HEK293 (cell line): ENCODE data around the gene PPARA.

Source experiments
- SALL2 ChIP-seq: fragments of 450-650 bp; formaldehyde crosslinking; IDR thresholded peaks from 2 replicates; pipeline ENCODE4 v1.5.0; 2017; ENCODE audit warnings: missing biosample characterization, mild to moderate bottlenecking, missing genetic modification characterization, borderline replicate concordance
- TF ChIP-seq, protein P1 (sequence below): fragments of 450-650 bp; formaldehyde crosslinking; IDR thresholded peaks from 2 replicates; pipeline ENCODE4 v1.5.1; 2016; ENCODE audit warnings: missing biosample characterization, missing genetic modification characterization
- TF ChIP-seq, protein P2 (sequence below): fragments of 450-650 bp; formaldehyde crosslinking; IDR thresholded peaks from 2 replicates; pipeline ENCODE4 v1.5.1; 2016; ENCODE audit warnings: missing biosample characterization, missing genetic modification characterization
- TF ChIP-seq, protein P3 (sequence below): fragments of 450-650 bp; formaldehyde crosslinking; IDR thresholded peaks from 2 replicates; pipeline ENCODE4 v1.5.1; 2016; ENCODE audit warnings: missing biosample characterization, missing genetic modification characterization

DNA sequence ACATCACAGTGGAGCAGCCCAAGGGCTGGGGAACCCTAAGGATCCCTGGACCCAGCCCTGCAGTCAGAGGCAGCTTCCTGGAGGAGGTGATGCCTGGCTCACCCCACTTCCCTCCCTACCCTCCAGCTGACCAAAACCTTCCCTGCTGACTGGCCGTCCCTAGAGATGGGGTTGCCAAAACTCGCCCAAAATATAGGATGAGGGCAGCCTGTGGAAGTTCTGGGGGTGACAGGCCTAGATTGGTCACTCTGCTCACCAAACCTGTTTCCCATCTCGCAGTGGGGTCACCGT is 35.0 kb upstream of the PPARA start:
- TF ChIP-seq, protein P1, sequence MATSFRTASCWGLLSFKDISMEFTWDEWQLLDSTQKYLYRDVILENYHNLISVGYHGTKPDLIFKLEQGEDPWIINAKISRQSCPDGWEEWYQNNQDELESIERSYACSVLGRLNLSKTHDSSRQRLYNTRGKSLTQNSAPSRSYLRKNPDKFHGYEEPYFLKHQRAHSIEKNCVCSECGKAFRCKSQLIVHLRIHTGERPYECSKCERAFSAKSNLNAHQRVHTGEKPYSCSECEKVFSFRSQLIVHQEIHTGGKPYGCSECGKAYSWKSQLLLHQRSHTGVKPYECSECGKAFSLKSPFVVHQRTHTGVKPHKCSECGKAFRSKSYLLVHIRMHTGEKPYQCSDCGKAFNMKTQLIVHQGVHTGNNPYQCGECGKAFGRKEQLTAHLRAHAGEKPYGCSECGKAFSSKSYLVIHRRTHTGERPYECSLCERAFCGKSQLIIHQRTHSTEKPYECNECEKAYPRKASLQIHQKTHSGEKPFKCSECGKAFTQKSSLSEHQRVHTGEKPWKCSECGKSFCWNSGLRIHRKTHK (tag by site-specific recombination): no peak
- TF ChIP-seq SALL2: no peak
- TF ChIP-seq, protein P2, sequence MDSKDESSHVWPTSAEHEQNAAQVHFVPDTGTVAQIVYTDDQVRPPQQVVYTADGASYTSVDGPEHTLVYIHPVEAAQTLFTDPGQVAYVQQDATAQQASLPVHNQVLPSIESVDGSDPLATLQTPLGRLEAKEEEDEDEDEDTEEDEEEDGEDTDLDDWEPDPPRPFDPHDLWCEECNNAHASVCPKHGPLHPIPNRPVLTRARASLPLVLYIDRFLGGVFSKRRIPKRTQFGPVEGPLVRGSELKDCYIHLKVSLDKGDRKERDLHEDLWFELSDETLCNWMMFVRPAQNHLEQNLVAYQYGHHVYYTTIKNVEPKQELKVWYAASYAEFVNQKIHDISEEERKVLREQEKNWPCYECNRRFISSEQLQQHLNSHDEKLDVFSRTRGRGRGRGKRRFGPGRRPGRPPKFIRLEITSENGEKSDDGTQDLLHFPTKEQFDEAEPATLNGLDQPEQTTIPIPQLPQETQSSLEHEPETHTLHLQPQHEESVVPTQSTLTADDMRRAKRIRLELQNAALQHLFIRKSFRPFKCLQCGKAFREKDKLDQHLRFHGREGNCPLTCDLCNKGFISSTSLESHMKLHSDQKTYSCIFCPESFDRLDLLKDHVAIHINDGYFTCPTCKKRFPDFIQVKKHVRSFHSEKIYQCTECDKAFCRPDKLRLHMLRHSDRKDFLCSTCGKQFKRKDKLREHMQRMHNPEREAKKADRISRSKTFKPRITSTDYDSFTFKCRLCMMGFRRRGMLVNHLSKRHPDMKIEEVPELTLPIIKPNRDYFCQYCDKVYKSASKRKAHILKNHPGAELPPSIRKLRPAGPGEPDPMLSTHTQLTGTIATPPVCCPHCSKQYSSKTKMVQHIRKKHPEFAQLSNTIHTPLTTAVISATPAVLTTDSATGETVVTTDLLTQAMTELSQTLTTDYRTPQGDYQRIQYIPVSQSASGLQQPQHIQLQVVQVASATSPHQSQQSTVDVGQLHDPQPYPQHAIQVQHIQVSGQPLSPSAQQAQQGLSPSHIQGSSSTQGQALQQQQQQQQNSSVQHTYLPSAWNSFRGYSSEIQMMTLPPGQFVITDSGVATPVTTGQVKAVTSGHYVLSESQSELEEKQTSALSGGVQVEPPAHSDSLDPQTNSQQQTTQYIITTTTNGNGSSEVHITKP (tag by site-specific recombination): no peak
- TF ChIP-seq, protein P3, sequence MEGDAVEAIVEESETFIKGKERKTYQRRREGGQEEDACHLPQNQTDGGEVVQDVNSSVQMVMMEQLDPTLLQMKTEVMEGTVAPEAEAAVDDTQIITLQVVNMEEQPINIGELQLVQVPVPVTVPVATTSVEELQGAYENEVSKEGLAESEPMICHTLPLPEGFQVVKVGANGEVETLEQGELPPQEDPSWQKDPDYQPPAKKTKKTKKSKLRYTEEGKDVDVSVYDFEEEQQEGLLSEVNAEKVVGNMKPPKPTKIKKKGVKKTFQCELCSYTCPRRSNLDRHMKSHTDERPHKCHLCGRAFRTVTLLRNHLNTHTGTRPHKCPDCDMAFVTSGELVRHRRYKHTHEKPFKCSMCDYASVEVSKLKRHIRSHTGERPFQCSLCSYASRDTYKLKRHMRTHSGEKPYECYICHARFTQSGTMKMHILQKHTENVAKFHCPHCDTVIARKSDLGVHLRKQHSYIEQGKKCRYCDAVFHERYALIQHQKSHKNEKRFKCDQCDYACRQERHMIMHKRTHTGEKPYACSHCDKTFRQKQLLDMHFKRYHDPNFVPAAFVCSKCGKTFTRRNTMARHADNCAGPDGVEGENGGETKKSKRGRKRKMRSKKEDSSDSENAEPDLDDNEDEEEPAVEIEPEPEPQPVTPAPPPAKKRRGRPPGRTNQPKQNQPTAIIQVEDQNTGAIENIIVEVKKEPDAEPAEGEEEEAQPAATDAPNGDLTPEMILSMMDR (tag by site-specific recombination): no peak
